Panc1 (cell line): ENCODE data around the gene PPFIA4. TPM values are rescaled to one million over a fixed set of nuclear protein-coding genes. Genes with fewer than 3 reads are reported as not detected.

Experiments
- ATAC-seq: fragments of 200-7000 bp; cut with Tn5 transposase; 2 replicates; pipeline ENCODE4 v1.9.1; 2020; ENCODE audit warnings: mild to moderate bottlenecking, moderate library complexity
- BruUV-seq: library from RNA; stranded (reverse); fragments of 400-500 nt; replicated peaks from 2 replicates; lab custom pipeline; 2021; lab: Mats Ljungman, UMichigan
- CTCF ChIA-PET: fragments of 300-600 bp; sonication (Branson Sonifier 250); formaldehyde crosslinking; loops from one replicate; lab custom pipeline; 2022; ENCODE audit warnings: antibody characterized with exemption; lab: Charles Lee
- POLR2A ChIA-PET: fragments of 300-600 bp; sonication (Branson Sonifier 250); formaldehyde crosslinking; loops from one replicate; lab custom pipeline; 2022; ENCODE audit warnings: antibody characterized with exemption; lab: Charles Lee
- DNase-seq: peaks from one replicate; pipeline ENCODE4 v3.0.0-alpha.2; 2010; ENCODE audit warnings: low read depth, low spot score
- H3K27ac ChIP-seq: 2 replicates; pipeline ENCODE4 v1.5.1; 2011; ENCODE audit warnings: mild to moderate bottlenecking, low read length, inconsistent platforms
- H3K27me3 ChIP-seq: fragments of 200-500 bp; sonication (Bioruptor generic); 2 replicates; pipeline ENCODE4 v1.6.0; 2014; ENCODE audit warnings: low read length, inconsistent platforms; ENCODE audit not compliant: control insufficient read depth, insufficient read depth
- H3K36me3 ChIP-seq: fragments of 200-500 bp; sonication (Bioruptor generic); 2 replicates; pipeline ENCODE4 v1.5.1; 2014; ENCODE audit warnings: inconsistent platforms, mild to moderate bottlenecking, low read length, moderate library complexity; ENCODE audit not compliant: control insufficient read depth, insufficient read depth
- H3K4me1 ChIP-seq: 2 replicates; pipeline ENCODE4 v1.5.1; 2011; ENCODE audit warnings: inconsistent platforms, mild to moderate bottlenecking, low read length, moderate library complexity; ENCODE audit not compliant: control insufficient read depth, insufficient read depth
- H3K4me3 ChIP-seq, 2 experiments: 2 replicates each; pipeline ENCODE4 v1.5.1; 2011 to 2012; ENCODE audit warnings: low read depth in 2 of 2, low read length in 2 of 2, mild to moderate bottlenecking in 2 of 2, inconsistent platforms in 1 of 2, moderate library complexity in 1 of 2
- H3K9me3 ChIP-seq: fragments of 200-500 bp; sonication (Bioruptor generic); 2 replicates; pipeline ENCODE4 v1.5.1; 2014; ENCODE audit warnings: low read depth, mild to moderate bottlenecking, inconsistent platforms, low read length, moderate library complexity; ENCODE audit not compliant: control insufficient read depth, insufficient read depth
- POLR2AphosphoS5 ChIP-seq: IDR thresholded peaks from 2 replicates; pipeline ENCODE4 v1.6.1; 2012; ENCODE audit warnings: mild to moderate bottlenecking, low read depth, low read length, moderate library complexity
- SIN3A ChIP-seq: IDR thresholded peaks from 2 replicates; pipeline ENCODE4 v1.6.1; 2012; ENCODE audit warnings: low read depth, mild to moderate bottlenecking, low read length, moderate library complexity, borderline replicate concordance; ENCODE audit not compliant: insufficient read depth
- TCF7L2 ChIP-seq: IDR thresholded peaks from 2 replicates; pipeline ENCODE4 v1.6.1; 2011; ENCODE audit warnings: mild to moderate bottlenecking, low read depth, low read length, inconsistent platforms
- in situ Hi-C: cut with HindIII; loops from 2 replicates; pipeline ENCODE4 v1.10.0; 2016; ENCODE audit warnings: low sequenced_read_pairs, low pct_unique_long_range_greater_than_20kb
- intact Hi-C: fragments of 100-400 bp; cut with micrococcal nuclease; formaldehyde crosslinking; loops from one replicate; pipeline ENCODE4 v1.10.0; 2022; ENCODE audit not compliant: unreplicated experiment
- total RNA-seq: library from RNA; stranded (reverse); gene quantifications from one replicate; pipeline ENCODE4 v1.2.1, GENCODE V29; 2021; ENCODE audit not compliant: unreplicated experiment
- TF ChIP-seq, protein P1 (sequence below): fragments of 450-650 bp; IDR thresholded peaks from 2 replicates; pipeline ENCODE4 v1.5.1; 2017; ENCODE audit warnings: mild to moderate bottlenecking
- TF ChIP-seq, protein P2 (sequence below), 2 experiments: IDR thresholded peaks; 2 replicates each; pipeline ENCODE4 v1.6.1; 2011 to 2012; ENCODE audit warnings: low read depth in 2 of 2, control low read depth in 1 of 2, low read length in 1 of 2, mild to moderate bottlenecking in 1 of 2, moderate library complexity in 1 of 2; ENCODE audit not compliant: insufficient read depth in 1 of 2

The PPFIA4 gene
- total RNA-seq, 1 experiment from 2014 or later: 1.9 TPM

DNA sequence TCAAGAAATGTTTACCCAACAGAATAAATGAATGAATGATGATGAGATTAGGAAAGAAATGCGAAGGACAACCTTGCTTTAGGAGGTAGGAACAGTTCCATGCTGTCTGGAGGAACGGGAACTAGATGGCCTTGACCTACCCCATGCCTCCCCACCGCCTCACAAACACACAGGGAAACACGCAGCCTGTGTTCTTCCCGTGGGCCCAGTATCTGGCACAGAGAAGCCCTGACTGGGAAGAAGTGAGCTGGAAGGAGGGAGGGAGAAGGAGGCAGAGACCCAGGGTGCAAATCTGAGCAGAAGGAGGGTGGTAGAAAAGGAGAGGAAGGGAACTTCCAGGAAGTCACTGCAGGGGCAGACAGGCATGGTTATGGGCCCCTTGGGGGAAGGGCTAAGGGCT is 97.7 kb downstream of the PPFIA4 start:
- Histone ChIP-seq H3K27ac (no peak overlapping the region), H3K4me3 (no peak overlapping the region), H3K27me3 (peaks cover 7% of the 10 kb centered on the region), H3K4me1 (peaks cover 28% of the 10 kb centered on the region), H3K36me3 (no peaks in the 10 kb centered on the region), H3K9me3 (no peaks in the 10 kb centered on the region)
- CTCF ChIA-PET: no interaction called here
- intact Hi-C loops (no loop called here), in situ Hi-C loops (no loop called here)
- no peak for ATAC-seq
- POLR2A ChIA-PET: no interaction called here
- TF ChIP-seq, protein P1, sequence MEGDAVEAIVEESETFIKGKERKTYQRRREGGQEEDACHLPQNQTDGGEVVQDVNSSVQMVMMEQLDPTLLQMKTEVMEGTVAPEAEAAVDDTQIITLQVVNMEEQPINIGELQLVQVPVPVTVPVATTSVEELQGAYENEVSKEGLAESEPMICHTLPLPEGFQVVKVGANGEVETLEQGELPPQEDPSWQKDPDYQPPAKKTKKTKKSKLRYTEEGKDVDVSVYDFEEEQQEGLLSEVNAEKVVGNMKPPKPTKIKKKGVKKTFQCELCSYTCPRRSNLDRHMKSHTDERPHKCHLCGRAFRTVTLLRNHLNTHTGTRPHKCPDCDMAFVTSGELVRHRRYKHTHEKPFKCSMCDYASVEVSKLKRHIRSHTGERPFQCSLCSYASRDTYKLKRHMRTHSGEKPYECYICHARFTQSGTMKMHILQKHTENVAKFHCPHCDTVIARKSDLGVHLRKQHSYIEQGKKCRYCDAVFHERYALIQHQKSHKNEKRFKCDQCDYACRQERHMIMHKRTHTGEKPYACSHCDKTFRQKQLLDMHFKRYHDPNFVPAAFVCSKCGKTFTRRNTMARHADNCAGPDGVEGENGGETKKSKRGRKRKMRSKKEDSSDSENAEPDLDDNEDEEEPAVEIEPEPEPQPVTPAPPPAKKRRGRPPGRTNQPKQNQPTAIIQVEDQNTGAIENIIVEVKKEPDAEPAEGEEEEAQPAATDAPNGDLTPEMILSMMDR: no peak
- TF ChIP-seq TCF7L2: no peak
- TF ChIP-seq, protein P2, sequence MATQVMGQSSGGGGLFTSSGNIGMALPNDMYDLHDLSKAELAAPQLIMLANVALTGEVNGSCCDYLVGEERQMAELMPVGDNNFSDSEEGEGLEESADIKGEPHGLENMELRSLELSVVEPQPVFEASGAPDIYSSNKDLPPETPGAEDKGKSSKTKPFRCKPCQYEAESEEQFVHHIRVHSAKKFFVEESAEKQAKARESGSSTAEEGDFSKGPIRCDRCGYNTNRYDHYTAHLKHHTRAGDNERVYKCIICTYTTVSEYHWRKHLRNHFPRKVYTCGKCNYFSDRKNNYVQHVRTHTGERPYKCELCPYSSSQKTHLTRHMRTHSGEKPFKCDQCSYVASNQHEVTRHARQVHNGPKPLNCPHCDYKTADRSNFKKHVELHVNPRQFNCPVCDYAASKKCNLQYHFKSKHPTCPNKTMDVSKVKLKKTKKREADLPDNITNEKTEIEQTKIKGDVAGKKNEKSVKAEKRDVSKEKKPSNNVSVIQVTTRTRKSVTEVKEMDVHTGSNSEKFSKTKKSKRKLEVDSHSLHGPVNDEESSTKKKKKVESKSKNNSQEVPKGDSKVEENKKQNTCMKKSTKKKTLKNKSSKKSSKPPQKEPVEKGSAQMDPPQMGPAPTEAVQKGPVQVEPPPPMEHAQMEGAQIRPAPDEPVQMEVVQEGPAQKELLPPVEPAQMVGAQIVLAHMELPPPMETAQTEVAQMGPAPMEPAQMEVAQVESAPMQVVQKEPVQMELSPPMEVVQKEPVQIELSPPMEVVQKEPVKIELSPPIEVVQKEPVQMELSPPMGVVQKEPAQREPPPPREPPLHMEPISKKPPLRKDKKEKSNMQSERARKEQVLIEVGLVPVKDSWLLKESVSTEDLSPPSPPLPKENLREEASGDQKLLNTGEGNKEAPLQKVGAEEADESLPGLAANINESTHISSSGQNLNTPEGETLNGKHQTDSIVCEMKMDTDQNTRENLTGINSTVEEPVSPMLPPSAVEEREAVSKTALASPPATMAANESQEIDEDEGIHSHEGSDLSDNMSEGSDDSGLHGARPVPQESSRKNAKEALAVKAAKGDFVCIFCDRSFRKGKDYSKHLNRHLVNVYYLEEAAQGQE (IDR thresholded peaks at IDR 0.05; ENCODE audit: insufficient read depth in 1 of 2, low read depth in 2 of 2, low read length in 1 of 2): no peak
- TF ChIP-seq SIN3A: no peak
- no peak for TF ChIP-seq POLR2AphosphoS5
- BruUV-seq: no TSS peak
- DNase-seq: no peak

DNA sequence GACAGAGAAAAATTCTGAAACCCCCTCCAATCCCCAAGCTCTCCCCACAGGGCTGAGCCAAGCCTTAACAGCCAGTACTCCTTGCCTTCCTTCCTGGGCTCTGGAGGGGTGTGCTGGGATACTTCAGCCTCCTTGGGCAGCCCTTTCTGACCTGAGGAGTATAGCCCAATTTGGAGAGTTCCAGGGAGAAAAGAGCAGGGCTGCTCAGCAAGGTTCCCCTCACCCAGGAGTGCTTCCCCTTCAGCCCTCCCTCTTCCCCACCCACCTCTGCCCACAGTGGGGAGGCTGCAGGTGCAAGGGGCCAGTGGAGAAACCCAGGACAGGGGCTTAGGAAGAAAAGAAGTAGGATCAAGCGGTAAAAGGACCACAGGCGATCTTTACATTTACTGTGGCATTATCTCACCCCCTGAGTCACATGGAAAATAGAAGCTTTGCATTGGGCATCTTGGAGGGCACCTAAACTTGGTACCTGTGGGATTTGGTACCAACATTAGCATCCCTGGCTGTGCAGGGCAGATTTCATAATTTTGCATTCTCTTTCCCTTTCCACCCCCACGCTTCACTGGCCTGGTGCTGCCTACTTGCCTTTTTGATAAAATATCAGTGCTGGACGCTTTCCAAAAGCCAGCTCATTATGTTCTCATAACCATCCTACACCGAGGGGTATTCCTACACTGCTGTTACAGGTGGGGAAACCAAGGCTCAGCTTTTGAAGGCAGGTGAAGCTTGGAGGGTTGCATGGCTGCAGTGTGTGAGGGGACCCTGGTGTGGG is 98.4 kb downstream of the PPFIA4 start:
- ChIA-PET CTCF (no interaction called here), POLR2A (interaction anchor here (0.6 kb wide), 1 partner anchor 118 kb away, joined by 4 read pairs; the partner anchor contains the start of gene TMEM183A)
- no TSS peak for BruUV-seq
- Histone ChIP-seq H3K4me1 (peaks cover 28% of the 10 kb centered on the region), H3K9me3 (no peaks in the 10 kb centered on the region), H3K36me3 (no peaks in the 10 kb centered on the region), H3K4me3 (no peak overlapping the region), H3K27me3 (peaks cover 7% of the 10 kb centered on the region), H3K27ac (no peak overlapping the region)
- ATAC-seq: no peak
- DNase-seq: no peak
- intact Hi-C loops: no loop called here
- in situ Hi-C loops: no loop called here
- TF ChIP-seq, protein P2 (IDR thresholded peaks at IDR 0.05; ENCODE audit: insufficient read depth in 1 of 2, low read depth in 2 of 2, low read length in 1 of 2): no peak
- TF ChIP-seq SIN3A: no peak
